OCI-LY1 (cell line): ENCODE data around the gene NUDT13.

ENCODE experiments used
- H2AFZ ChIP-seq: fragments of 200-600 bp; sonication (generic), shearing (Covaris generic); 2 replicates; pipeline ENCODE4 v1.6.0; 2014; ENCODE audit warnings: antibody characterized with exemption, mild to moderate bottlenecking, low read length
- H3F3A ChIP-seq: fragments of 200-600 bp; sonication (generic), shearing (Covaris generic); 2 replicates; pipeline ENCODE4 v1.6.0; 2014; ENCODE audit warnings: mild to moderate bottlenecking, antibody characterized with exemption, low read length, moderate library complexity; ENCODE audit not compliant: insufficient read depth
- H3K27ac ChIP-seq: fragments of 200-600 bp; sonication (generic); 2 replicates; pipeline ENCODE4 v1.5.1; 2014; ENCODE audit warnings: low read length, mixed run types, mild to moderate bottlenecking, low read depth; ENCODE audit not compliant: poor library complexity, severe bottlenecking
- H3K27me3 ChIP-seq: fragments of 200-600 bp; sonication (generic); 2 replicates; pipeline ENCODE4 v1.6.0; 2014; ENCODE audit warnings: antibody characterized with exemption, mild to moderate bottlenecking, low read length, moderate library complexity; ENCODE audit not compliant: insufficient read depth
- H3K36me3 ChIP-seq: fragments of 200-600 bp; sonication (generic); 2 replicates; pipeline ENCODE4 v1.6.1; 2014; ENCODE audit warnings: mild to moderate bottlenecking, antibody characterized with exemption, low read length, moderate library complexity, mixed read lengths; ENCODE audit not compliant: insufficient read depth
- H3K4me1 ChIP-seq: fragments of 200-600 bp; sonication (generic); 2 replicates; pipeline ENCODE4 v1.5.1; 2014; ENCODE audit warnings: mild to moderate bottlenecking, low read length, moderate library complexity; ENCODE audit not compliant: insufficient read depth, severe bottlenecking
- H3K4me2 ChIP-seq: fragments of 200-600 bp; sonication (generic), shearing (Covaris generic); 2 replicates; pipeline ENCODE4 v1.6.1; 2014; ENCODE audit warnings: low read length
- H3K4me3 ChIP-seq: fragments of 200-600 bp; sonication (generic); 2 replicates; pipeline ENCODE4 v1.5.1; 2014; ENCODE audit warnings: low read length, low read depth, mild to moderate bottlenecking, mixed read lengths; ENCODE audit not compliant: poor library complexity, severe bottlenecking
- H3K79me2 ChIP-seq: fragments of 200-600 bp; shearing (Covaris generic); 2 replicates; pipeline ENCODE4 v1.6.1; 2016; ENCODE audit warnings: mixed run types, low read length, mixed read lengths; ENCODE audit not compliant: insufficient read depth
- H3K9ac ChIP-seq: fragments of 200-600 bp; sonication (generic), shearing (Covaris generic); 2 replicates; pipeline ENCODE4 v1.6.1; 2014; ENCODE audit warnings: mild to moderate bottlenecking, low read length, mixed read lengths
- H3K9me2 ChIP-seq: fragments of 200-600 bp; sonication (generic), shearing (Covaris generic); 2 replicates; pipeline ENCODE4 v1.6.1; 2014; ENCODE audit warnings: low read depth, mild to moderate bottlenecking, low read length, mixed read lengths
- H3K9me3 ChIP-seq: fragments of 200-600 bp; shearing (Covaris generic); 2 replicates; pipeline ENCODE4 v1.6.1; 2014; ENCODE audit warnings: low read length, mixed read lengths
- H4K20me1 ChIP-seq: fragments of 200-600 bp; sonication (generic), shearing (Covaris generic); 2 replicates; pipeline ENCODE4 v1.6.0; 2016; ENCODE audit warnings: mild to moderate bottlenecking, low read length; ENCODE audit not compliant: insufficient read depth
- EZH2 ChIP-seq: fragments of 200-600 bp; sonication (generic), shearing (Covaris generic); IDR thresholded peaks from 2 replicates; pipeline ENCODE4 v1.8.0; 2017; ENCODE audit warnings: borderline replicate concordance, mixed run types, mild to moderate bottlenecking, antibody characterized with exemption, low read length, moderate library complexity, mixed read lengths
- TF ChIP-seq, protein P1 (sequence below): fragments of 200-600 bp; sonication (generic), shearing (Covaris generic); IDR thresholded peaks from 2 replicates; pipeline ENCODE4 v1.5.1; 2017; ENCODE audit warnings: mild to moderate bottlenecking, antibody characterized with exemption, low read length, moderate library complexity, mixed read lengths

NUDT13 gene

DNA sequence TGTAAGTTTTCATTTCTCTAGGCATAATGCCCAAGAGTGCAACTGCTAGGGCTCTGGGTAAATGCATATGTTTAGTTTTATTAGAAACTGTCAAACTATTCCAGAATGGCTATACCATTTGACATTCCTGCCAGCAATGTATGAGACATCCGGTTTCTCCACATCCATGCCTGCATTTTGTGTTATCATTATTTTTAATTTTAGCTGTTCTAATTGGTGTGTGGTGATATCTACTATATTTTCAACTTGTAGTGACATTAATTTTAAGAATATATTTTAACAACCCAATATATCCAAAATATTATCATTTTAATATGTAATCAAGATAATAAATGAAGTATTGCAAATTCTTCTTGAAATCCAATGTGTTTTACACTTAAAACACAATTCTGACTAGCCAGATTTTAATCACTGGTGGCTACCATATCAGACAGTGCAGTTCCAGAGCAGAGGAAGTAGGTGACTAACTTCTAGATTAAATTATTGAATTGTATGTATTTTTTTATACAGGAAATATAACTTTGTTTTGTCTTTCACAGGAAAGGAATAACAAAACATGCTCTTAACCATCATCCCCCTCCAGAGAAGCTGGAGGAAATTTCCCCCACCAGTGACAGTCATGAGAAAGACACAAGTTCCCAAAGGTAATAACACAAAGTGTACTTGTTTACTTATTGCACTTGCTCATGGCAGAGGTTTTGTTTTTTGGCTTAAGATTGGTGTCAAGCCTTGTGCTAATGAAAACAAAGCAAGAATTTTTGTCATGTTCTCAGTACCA lies 64.1 kb downstream of the NUDT13 start:
- Histone ChIP-seq H3K27me3 (no peaks in the 10 kb centered on the region), H3K9me3 (no peaks in the 10 kb centered on the region), H3K4me1 (no peaks in the 10 kb centered on the region), H3K4me3 (no peak overlapping the region), H3K27ac (no peak overlapping the region), H3K9me2 (no peaks in the 10 kb centered on the region), H4K20me1 (no peaks in the 10 kb centered on the region), H3K9ac (no peak overlapping the region), H3K4me2 (no peak overlapping the region), H3F3A (no peaks in the 10 kb centered on the region), H2AFZ (no peak overlapping the region), H3K36me3 (no peaks in the 10 kb centered on the region; the same call in 1 of the 2 replicates), H3K79me2 (no peaks in the 10 kb centered on the region)
- no peak for TF ChIP-seq EZH2
- TF ChIP-seq, protein P1, sequence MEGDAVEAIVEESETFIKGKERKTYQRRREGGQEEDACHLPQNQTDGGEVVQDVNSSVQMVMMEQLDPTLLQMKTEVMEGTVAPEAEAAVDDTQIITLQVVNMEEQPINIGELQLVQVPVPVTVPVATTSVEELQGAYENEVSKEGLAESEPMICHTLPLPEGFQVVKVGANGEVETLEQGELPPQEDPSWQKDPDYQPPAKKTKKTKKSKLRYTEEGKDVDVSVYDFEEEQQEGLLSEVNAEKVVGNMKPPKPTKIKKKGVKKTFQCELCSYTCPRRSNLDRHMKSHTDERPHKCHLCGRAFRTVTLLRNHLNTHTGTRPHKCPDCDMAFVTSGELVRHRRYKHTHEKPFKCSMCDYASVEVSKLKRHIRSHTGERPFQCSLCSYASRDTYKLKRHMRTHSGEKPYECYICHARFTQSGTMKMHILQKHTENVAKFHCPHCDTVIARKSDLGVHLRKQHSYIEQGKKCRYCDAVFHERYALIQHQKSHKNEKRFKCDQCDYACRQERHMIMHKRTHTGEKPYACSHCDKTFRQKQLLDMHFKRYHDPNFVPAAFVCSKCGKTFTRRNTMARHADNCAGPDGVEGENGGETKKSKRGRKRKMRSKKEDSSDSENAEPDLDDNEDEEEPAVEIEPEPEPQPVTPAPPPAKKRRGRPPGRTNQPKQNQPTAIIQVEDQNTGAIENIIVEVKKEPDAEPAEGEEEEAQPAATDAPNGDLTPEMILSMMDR: no peak
